GM21367 (cell line): ENCODE results near the gene MACROD2.
"Not testable (repeated sequence)": the region's sequence is repeated elsewhere in the genome, so short reads cannot be mapped to it uniquely, and the experiment has no call there.

Experiments used
- ATAC-seq: cut with Tn5 transposase; IDR thresholded peaks from one replicate; pipeline ENCODE4 v1.9.1; 2021; ENCODE audit not compliant: unreplicated experiment

Gene MACROD2

DNA sequence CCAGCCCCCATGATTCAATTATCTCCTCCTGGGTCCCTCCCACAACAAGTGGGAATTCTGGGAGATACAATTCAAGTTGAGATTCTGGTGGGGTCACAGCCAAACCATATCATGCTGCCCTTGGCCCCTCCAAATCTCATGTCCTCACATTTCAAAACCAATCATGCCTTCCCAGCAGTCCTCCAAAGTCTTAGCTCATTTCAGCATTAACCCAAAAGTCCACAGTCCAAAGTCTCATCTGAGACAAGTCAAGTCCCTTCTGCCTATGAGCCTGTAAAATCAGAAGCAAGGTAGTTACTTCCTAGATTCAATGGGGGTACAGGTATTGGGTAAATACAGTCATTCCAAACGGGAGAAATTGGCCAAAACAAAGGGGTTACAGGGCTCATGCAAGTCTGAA lies 1021.6 kb downstream of the MACROD2 start:
- not testable (repeated sequence) for ATAC-seq

DNA sequence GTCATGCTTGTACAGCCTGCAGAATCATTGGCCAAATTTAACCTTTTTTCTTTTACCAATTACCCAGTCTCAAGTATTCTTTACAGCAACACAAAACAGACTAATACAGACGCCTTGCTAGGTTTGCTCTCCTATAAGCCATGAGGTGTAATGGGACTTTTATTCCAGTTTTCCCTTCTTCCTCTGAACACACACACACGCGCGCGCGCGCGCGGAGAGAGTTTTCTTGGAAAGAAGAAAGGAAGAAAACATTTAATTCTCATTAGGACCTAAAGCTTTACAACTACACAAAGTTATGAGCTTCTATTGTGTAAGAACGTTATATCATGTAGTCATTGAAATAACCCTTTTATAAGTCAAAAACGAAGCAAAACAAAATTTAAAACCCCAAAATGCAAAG lies 1023.6 kb downstream of the MACROD2 start:
- ATAC-seq: no peak

DNA sequence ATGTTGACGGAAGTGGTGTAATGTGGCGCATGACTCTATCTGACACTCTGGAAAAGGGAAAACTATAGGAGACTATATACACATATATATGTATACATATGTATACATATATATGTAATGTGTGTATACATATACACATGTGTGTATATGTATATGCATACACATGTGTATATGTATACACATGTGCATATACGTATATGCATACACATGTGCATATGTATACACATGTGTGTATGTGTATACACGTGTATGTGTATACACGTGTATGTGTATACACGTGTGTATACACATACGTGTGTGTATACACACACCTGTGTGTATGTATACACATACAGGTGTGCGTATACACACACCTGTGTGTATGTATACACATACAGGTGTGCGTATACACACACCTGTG lies 1025.5 kb downstream of the MACROD2 start:
- ATAC-seq: no peak

DNA sequence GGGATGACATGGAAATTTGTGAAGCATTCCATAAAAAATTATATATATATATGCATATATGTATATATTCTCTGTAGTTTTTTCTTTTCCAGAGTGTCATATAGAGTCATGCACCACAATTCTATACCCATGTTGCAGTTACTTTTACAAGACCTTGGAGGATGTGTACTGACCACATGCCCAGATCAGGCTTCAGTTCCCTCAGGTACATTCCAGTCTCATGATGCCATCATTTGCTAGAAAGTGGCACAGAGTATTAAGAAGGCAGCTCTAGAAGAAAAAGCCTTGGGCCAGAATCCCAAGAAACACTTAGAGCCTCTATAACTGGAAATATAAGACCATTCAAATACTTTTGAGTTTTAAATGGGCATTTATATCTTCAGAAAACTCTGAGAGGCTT lies 1027.6 kb downstream of the MACROD2 start:
- ATAC-seq: no peak

DNA sequence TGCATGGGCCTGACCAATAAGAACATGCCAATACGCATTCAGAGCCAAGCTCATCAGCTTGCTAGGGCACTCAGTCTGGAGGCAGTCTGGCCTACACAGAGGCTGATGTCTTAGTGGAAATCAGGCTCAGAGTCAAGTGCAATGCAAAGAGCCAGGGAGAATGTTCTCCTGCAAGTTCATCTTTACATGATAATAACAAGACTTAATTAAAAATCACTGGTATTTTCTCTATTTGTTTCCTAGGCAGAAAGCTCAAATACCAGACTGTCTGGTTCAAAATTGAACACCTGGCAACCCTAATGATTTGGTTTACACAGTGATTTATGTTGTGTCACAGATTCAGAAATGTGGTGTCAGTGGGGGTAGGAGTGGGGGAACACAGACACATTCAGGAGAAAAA lies 1031.4 kb downstream of the MACROD2 start:
- ATAC-seq: no peak

DNA sequence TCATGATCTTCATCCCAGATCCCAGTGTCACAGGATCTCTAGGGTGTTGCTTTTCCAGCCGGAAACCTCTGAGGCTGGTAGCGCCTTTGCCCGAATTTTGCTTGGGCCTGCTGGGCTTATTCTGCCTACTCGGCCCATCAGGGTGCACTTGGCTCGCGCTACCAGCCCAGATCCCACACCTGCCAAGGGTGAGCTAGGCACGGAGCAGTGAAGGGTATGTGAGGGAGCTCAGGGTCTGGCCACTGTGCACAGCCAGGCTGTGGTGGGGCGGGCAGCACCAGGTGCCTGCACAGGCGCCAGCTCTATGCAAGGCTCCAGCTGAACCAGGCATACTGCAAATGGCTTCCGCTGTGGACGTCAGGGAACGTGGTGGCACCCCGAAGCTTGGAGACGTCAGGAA lies 1035.5 kb downstream of the MACROD2 start:
- ATAC-seq: no peak

DNA sequence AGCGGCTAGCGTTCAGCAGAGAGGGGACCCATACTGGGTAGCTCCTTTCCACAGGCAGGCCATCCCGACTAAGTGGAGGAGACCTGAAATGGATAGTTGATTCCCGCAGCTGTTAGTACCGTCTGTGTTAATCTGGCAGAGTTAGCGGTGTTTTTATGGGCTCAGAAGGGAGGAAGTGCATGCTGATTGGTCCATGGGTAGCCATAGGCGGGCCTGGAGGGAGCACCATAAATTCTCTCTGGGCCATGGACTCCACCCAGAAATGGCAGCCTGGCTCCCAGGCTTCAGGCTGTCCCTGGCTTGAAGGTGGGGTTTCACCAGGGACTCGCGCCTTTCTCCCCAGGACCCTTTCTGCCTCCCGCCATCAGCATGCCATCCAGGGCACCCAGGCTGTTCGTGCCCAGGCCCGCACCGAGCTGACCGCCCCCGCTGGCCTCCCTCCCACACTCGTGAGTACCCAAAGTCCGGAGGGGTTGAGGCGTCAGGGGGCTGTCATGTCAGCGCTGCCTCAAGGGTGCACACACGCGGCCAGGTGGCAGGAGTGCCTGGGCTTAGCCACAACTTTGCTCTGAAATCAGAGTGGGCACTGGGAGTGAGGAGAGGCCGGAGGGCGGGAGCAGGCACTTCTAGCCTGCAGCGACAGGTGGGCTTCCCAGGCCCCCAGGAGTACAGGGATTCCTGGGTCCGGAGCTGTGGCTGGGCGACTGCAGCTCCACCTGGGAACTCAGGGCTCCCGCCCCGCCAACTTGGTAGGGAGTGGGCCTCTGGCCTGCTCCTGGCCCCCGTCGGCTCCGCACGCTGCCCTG lies 1036.4 kb downstream of the MACROD2 start:
- no peak for ATAC-seq

DNA sequence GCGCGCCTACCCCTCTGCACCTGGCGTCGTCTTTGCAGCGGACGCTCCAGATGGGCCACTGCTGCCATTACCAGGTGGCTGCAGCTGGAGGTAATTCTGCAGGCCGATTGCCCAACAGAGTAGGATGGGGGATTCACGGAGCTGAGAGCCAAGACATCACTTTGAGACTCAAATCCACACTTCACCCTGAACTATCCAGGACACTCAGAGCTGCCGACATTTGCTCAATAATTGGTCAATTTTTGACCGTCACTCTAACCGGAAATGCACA lies 1037.0 kb downstream of the MACROD2 start:
- no peak for ATAC-seq

DNA sequence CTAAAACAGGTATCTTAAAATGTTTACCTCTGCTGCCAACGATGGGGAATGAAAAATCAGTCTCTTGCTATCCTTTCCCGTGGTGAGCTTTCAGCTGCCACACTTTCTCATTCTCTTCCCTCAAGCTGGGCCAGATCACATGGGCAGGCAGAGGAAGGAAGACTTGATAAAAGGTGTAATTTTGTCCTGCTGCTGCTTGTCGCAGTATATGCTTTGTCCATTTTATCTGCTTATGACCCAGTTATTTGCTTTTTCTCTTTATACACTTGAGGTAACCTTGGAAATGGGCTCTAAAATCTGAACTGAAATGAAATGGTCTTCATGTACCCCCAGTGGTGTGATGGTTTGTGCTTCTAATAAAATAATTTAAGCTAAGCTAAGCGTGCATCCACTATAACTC lies 1038.0 kb downstream of the MACROD2 start:
- no peak for ATAC-seq

DNA sequence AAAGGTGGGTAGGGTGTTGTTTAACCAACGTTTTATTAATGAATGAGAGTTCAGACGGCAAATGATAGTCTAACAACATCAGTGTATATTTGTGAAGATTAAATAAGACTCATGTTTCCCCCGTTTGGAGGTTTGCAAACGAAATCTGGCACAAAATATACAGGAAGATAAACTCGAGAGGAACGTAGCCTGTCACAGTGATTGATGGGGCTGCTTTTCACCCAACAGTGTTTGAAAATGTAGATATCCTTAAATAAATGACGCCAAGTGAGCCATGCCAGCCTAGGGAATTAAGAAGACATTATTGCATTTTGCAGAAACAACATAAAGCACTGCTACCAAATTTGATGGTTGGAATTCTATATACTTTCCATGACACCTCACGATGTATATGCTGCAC lies 1038.6 kb downstream of the MACROD2 start:
- no peak for ATAC-seq

DNA sequence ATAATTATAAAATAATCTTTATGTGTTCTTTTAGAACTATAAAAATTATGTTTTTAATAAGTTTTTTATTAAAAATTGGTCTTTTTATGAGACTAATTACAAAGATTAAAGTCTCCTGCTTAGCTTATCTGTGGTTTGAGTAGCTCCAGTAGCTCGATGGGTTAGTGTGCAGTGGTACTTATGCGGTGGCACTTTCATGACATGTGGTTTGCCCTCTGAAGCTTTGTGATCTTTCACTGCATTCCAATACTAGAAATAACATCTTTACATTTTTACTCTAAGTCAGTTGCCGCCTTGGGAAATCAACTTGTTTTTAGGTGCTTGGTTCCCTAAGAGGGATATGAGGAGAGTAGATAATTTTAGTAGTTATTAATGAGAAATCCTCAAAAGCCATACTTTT lies 1041.6 kb downstream of the MACROD2 start:
- no peak for ATAC-seq

DNA sequence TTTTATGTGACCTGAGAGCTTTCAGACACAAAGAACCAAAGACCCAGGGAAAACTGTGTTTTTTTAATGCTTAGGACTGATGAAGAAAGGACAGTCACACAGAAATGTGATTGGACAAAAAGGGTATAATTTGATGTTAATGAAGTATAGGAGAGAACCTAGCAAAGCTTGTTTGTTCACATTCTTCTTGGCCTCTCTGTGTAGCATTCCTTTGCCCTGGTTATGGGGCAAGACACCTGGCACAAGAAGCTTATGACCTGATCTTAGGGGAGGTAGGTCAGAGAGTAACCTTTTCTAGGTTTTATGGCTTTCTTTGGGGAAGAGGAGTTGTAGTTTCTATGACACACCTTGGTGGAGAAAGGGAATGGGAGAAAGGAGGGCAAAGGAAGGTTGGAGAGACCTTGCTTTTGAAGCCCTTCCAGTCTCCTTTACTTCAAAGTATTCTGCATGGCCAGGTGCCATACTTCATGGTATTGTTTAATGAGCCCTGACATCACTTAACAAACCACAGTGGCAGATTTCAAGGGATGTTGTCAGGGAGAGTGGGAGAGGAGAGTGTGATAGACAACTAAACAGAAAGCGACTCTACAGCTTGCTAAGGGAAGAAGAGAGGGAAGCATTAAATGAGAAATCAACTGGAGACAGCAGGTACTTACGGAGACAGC lies 1043.9 kb downstream of the MACROD2 start:
- no peak for ATAC-seq

DNA sequence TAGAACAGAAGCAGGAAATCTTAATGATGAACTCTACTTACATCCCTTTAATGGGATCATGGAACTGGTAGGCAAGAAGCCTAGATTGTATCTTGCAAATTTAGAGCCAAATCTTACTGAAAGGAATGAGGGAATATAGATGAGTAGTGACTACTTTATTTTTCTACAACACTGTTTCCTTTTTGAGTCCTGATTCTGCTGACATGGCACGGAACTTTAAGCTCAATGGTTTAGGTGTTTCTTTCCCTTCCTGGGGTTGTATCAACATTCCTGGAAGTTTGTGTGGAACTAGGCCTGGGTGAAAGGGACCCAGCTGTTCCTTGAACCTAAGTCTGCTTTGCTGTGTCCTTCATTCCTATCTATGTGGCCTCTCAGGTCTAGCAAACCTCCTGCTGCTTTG lies 1047.4 kb downstream of the MACROD2 start:
- no peak for ATAC-seq

DNA sequence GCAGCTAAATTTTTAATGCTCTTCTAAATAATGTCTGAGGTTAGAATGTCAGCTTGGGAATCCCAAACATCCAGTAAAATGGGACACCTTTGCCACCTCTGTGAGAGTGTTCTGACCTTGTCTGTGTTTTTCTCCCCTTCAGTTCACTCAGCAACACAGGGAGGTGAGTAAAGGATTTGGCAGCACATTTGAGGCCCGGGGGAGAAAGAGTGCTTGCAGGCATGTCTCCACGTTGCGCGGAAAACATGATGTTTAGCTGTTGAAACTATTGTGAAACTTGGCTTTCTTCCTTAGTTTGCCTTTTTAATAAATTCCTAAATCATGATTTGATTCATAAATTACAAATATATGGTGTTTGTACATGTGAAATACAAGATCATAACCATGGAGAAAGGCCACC lies 1049.9 kb downstream of the MACROD2 start:
- ATAC-seq: no peak

DNA sequence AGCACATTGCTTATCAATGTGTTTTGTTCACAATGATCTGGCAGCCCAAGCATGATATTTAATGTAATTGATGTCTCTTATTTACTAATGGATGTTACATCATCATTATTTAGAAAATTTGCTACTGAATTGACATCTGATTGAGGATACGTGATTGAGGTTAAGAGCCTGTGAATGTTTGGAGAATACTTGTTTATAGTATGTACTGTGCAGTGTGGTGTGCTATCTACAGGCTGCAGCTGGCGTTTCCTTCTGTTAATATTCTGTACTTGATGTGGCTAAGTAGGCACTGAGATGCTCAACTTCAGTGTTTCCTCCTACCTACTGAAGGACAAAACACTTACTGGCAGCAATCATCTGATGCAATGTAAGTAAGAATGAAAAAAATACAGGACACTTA lies 1051.7 kb downstream of the MACROD2 start:
- no peak for ATAC-seq

DNA sequence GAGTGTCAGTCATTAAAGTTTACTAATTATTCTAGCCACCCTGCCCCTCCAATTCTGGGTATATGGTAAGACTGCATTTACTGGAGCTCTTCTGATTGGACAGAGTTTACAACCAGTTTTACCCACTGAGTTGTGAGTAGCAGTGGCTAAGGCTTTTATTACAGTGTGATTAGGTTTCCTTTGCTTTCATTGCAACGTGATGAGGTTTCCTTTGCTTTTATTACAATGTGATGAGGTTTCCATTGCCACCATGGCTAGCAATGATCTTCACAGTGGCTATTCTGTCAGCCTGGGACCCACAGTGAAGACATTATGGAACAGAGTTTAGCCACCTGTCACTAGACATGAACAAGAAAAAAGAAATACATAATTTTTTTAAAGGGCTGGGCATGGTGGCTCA lies 1052.3 kb downstream of the MACROD2 start:
- ATAC-seq: no peak

DNA sequence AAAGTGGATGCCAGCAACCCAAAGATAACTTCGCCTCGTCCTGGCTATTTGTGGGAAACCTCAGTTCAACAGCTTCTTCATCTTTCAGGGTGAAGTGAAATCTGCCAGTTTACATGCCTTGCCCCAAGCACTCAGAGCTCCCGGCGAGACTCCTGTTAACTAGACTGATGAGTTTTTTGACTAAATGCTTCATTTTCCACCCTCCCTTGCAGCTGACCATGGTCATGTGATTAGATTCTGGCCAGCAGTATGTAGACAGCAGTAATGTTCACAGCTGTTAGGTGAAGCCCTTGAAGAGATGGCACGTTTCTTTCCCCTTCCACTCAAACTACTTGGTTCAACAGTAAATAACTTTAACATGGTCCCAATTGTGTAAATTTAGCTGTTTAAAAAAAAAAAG lies 1060.9 kb downstream of the MACROD2 start:
- no peak for ATAC-seq

DNA sequence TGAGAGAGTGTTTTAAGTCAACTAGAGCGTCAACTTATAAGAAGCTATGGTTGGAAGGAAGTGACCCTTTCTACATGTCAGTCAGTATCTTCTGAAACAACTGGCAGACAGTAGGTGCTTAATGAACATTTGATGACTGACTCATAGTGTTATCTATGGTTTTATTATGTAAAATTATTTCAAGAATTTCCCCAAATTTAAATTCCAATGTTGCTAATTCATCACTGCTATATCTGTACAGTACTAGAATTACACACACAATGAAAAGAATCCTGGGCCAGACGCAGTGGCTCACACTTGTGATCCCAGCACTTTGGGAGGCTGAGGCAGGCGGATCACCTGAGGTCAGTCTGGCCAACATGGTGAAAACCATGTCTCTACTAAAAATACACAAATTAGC lies 1063.5 kb downstream of the MACROD2 start:
- ATAC-seq: no peak

DNA sequence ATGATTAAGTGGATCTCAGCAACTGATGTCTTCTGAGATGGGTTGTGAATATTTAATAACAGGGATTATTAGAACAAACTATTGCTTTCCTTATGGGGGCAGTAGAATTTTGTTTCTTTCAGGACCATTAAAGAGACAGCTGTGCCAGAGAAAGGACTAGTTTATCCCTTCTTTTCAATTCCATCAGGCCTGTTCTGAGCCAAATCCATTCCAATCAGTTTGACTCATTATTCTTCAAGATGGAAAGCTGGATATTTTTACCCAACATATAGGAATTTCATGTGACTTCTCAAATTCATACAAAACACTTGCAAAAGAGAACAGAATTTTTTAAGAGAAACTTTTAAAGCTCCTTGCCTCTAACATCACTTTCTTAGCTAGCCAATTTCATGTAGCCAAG lies 1064.1 kb downstream of the MACROD2 start:
- no peak for ATAC-seq

DNA sequence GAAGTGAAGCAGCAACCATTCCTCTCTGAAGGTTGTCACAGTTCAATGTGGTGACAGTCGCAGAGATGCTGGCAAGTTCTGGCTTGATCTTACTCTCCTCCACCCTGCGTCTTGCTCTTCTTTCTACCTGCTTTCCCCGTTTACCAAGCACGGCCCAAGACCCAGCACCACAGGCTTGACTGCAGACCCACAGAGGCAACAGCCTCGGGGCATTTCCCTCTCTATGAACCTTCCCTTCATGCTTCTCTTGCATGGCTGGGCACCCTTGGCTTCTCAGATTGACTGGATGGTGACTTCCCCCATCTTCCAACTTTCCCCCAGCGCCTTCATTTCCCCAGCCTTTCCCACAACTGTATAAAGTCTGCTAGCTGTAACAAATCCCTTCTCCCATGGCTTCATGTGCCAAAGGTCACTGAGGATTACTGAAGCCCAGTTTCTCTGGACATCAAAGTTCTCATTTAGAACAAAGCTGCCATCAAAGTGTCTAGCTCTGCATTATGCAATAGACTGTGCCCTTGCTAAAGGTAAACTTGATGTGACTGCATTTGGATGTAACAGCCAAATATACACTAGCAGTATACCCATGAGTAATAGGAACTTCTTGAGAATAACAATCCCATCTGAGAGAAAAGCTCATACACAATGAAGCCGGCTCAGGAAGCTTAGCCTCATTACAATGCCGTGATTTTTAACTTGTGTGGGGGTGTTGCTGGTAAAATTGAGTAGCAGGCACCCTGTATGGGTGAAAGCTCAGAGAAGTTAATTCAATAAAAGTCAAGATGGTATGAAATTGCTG lies 1065.1 kb downstream of the MACROD2 start:
- no peak for ATAC-seq

DNA sequence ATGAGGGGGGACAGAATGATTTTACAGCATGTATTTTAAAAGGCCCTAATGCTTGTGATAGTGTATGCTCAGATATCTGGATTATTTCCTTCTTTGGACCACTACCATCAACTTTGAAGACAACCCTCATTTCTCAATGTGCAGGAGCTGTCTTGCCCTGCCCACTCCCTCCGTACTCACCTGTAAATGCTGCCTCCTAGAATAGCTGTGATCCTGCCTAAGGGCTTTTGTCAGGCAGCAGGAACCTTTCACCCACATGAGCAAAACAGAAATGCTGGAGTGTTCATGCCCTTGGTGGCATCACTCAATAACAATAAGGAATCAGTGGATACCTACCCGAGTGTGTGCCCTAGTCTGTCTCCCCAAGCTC lies 1065.7 kb downstream of the MACROD2 start:
- ATAC-seq: no peak

DNA sequence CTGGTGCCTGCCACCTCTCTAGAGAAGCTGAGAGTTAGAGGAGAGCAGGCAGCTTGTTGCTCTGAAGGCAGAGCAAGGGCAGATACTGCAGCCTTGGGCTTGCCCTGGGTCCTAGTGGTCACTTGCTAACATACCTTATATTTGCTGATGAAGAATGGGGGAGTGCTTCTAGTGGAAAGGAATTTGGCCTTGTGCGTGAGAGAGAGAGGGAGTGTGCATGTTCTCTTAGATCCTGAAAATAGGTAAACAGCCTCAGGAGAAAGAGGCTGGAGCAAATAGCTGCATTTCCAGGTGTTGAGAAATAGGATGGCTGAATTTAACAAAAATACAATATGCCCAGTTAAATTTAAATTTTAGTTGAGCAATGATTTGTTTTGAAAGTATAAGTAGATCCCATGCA lies 1066.6 kb downstream of the MACROD2 start:
- ATAC-seq: no peak
